IMR-90 (cell line): ENCODE measurements around the gene GPRC5C.

Experiments used
- CTCF ChIP-seq: conservative IDR thresholded peaks from 2 replicates; pipeline ENCODE4 v1.5.1; 2012; ENCODE audit warnings: mild to moderate bottlenecking, low read depth, low read length, improper control_type of control experiment
- MAZ ChIP-seq: IDR thresholded peaks from 2 replicates; pipeline ENCODE4 v1.6.1; 2012; ENCODE audit warnings: low read depth, mild to moderate bottlenecking, low read length, improper control_type of control experiment, moderate library complexity, borderline replicate concordance
- POLR2A ChIP-seq: IDR thresholded peaks from 2 replicates; pipeline ENCODE4 v1.6.1; 2012; ENCODE audit warnings: mild to moderate bottlenecking, low read depth, low read length
- SMC3 ChIP-seq: fragments of 150-350 bp; IDR thresholded peaks from 2 replicates; pipeline ENCODE4 v1.6.1; 2016; ENCODE audit warnings: low read depth, mild to moderate bottlenecking, antibody characterized with exemption, low read length, moderate library complexity
- USF2 ChIP-seq: fragments of 150-350 bp; IDR thresholded peaks from 2 replicates; pipeline ENCODE4 v1.6.1; 2017; ENCODE audit warnings: mild to moderate bottlenecking, antibody characterized with exemption, low read length, low read depth

GRCh38 chr17:74410001-74410443 lies 21.9 kb upstream of the GPRC5C start:
- TF ChIP-seq CTCF (no peak), POLR2A (no peak), SMC3 (no peak), MAZ (no peak), USF2 (no peak)
